Progenitor cell of endocrine pancreas (in vitro differentiated cells): ENCODE measurements around the gene HBD. TPM values are rescaled to one million over a fixed set of nuclear protein-coding genes. Genes with fewer than 3 reads are reported as not detected.

Experiments
- DNase-seq: peaks from one replicate; pipeline ENCODE4 v3.0.0; 2021; ENCODE audit warnings: low spot score; ENCODE audit not compliant: unreplicated experiment
- H3K27ac Mint-ChIP-seq: 2 replicates; pipeline ENCODE4 v1.8.0; 2021; ENCODE audit warnings: mild to moderate bottlenecking, moderate library complexity, mixed read lengths
- H3K27me3 Mint-ChIP-seq: 2 replicates; pipeline ENCODE4 v1.8.0; 2021; ENCODE audit warnings: mixed read lengths
- H3K36me3 Mint-ChIP-seq: 2 replicates; pipeline ENCODE4 v1.8.0; 2022; ENCODE audit warnings: mixed read lengths; ENCODE audit not compliant: insufficient read depth
- H3K4me1 Mint-ChIP-seq: 2 replicates; pipeline ENCODE4 v1.8.0; 2021; ENCODE audit warnings: low read depth, mixed read lengths
- H3K4me3 Mint-ChIP-seq: 2 replicates; pipeline ENCODE4 v1.8.0; 2021; ENCODE audit warnings: low read depth, mild to moderate bottlenecking, moderate library complexity, mixed read lengths
- H3K9me3 Mint-ChIP-seq: 2 replicates; pipeline ENCODE4 v1.8.0; 2021; ENCODE audit warnings: low read depth, mixed read lengths
- CTCF ChIP-seq: fragments of 200-600 bp; sonication (generic); IDR thresholded peaks from one replicate; pipeline ENCODE4 v1.5.0; 2021; ENCODE audit warnings: antibody characterized with exemption, mild to moderate bottlenecking; ENCODE audit not compliant: unreplicated experiment
- total RNA-seq: library from RNA; stranded (reverse); gene quantifications from 2 replicates; pipeline ENCODE4 v1.2.1, GENCODE V29; 2021

Gene HBD
- total RNA-seq, 1 donor from 2014 or later = not detected

GRCh38 chr11:5237420-5237819, 3.1 kb upstream of the HBD start:
- Mint-ChIP-seq H3K36me3 (no peaks in the 10 kb centered on the region), H3K27me3 (no peaks in the 10 kb centered on the region), H3K4me3 (no peak overlapping the region), H3K27ac (no peak overlapping the region), H3K4me1 (peaks cover 2% of the 10 kb centered on the region), H3K9me3 (no peaks in the 10 kb centered on the region)
- no peak for TF ChIP-seq CTCF
- DNase-seq = no peak

- no peak for TF ChIP-seq CTCF
- DNase-seq = no peak
- no peak overlapping the region for H3K27ac Mint-ChIP-seq
- H3K4me3 Mint-ChIP-seq = no peak overlapping the region
- H3K36me3 Mint-ChIP-seq = no peaks in the 10 kb centered on the region
- no peaks in the 10 kb centered on the region for H3K27me3 Mint-ChIP-seq
- peaks cover 2% of the 10 kb centered on the region for H3K4me1 Mint-ChIP-seq
- no peaks in the 10 kb centered on the region for H3K9me3 Mint-ChIP-seq
These were observed 1.2 kb upstream of the HBD start for GRCh38 chr11:5235364-5236095.

GRCh38 chr11:5233307-5233706, 976 bp downstream of the HBD start:
- H3K9me3 Mint-ChIP-seq = no peaks in the 10 kb centered on the region
- H3K4me3 Mint-ChIP-seq = no peak overlapping the region
- H3K36me3 Mint-ChIP-seq = no peaks in the 10 kb centered on the region
- H3K4me1 Mint-ChIP-seq = peaks cover 2% of the 10 kb centered on the region
- DNase-seq = no peak
- H3K27me3 Mint-ChIP-seq = no peaks in the 10 kb centered on the region
- no peak for TF ChIP-seq CTCF
- no peak overlapping the region for H3K27ac Mint-ChIP-seq

GRCh38 chr11:5232821-5233220, 1.5 kb downstream of the HBD start:
- TF ChIP-seq CTCF = no peak
- H3K27me3 Mint-ChIP-seq = no peaks in the 10 kb centered on the region
- peaks cover 2% of the 10 kb centered on the region for H3K4me1 Mint-ChIP-seq
- DNase-seq = no peak
- no peaks in the 10 kb centered on the region for H3K9me3 Mint-ChIP-seq
- no peak overlapping the region for H3K4me3 Mint-ChIP-seq
- H3K27ac Mint-ChIP-seq = no peak overlapping the region
- H3K36me3 Mint-ChIP-seq = no peaks in the 10 kb centered on the region

GRCh38 chr11:5232176-5232575, 2.1 kb downstream of the HBD start:
- no peaks in the 10 kb centered on the region for H3K36me3 Mint-ChIP-seq

More at GRCh38 chr11:5232176-5232575, 2.1 kb downstream of the HBD start:
- no peaks in the 10 kb centered on the region for H3K27me3 Mint-ChIP-seq
- H3K4me1 Mint-ChIP-seq = peaks cover 2% of the 10 kb centered on the region
- no peak overlapping the region for H3K27ac Mint-ChIP-seq
- no peak overlapping the region for H3K4me3 Mint-ChIP-seq
- DNase-seq = no peak
- no peak for TF ChIP-seq CTCF
- no peaks in the 10 kb centered on the region for H3K9me3 Mint-ChIP-seq
